MCF 10A (cell line): ENCODE data around the gene CHST11. TPM values are rescaled to one million over a fixed set of nuclear protein-coding genes. Genes with fewer than 3 reads are reported as not detected.

ENCODE experiments used
- BruUV-seq: library from RNA; stranded (reverse); fragments of 400-500 nt; replicated peaks from 2 replicates; lab custom pipeline; 2021; lab: Mats Ljungman, UMichigan
- CTCF ChIA-PET: fragments of 300-600 bp; sonication (Branson Sonifier 250); formaldehyde crosslinking; extraction: SDS; loops from one replicate; lab custom pipeline; 2021; ENCODE audit warnings: antibody characterized with exemption, inconsistent platforms; lab: Yijun Ruan, JAX
- POLR2A ChIA-PET: fragments of 300-600, 350-650 bp; sonication (Branson Sonifier 250); formaldehyde crosslinking; extraction: SDS; loops from one replicate; lab custom pipeline; 2020; ENCODE audit warnings: antibody characterized with exemption, inconsistent platforms; lab: Yijun Ruan, JAX
- DNase-seq: peaks from one replicate; pipeline ENCODE4 v3.0.0-alpha.2; 2018; ENCODE audit not compliant: unreplicated experiment
- H3K27ac Mint-ChIP-seq: one replicate; pipeline ENCODE4 v1.8.0; 2022; ENCODE audit warnings: mild to moderate bottlenecking, low read depth, mixed read lengths; ENCODE audit not compliant: unreplicated experiment
- H3K27me3 Mint-ChIP-seq: one replicate; pipeline ENCODE4 v1.8.0; 2022; ENCODE audit warnings: mixed read lengths; ENCODE audit not compliant: insufficient read depth, unreplicated experiment
- H3K36me3 Mint-ChIP-seq: one replicate; pipeline ENCODE4 v1.8.0; 2022; ENCODE audit warnings: mild to moderate bottlenecking, moderate library complexity, mixed read lengths; ENCODE audit not compliant: insufficient read depth, unreplicated experiment
- H3K4me1 Mint-ChIP-seq: one replicate; pipeline ENCODE4 v1.8.0; 2022; ENCODE audit warnings: mixed read lengths; ENCODE audit not compliant: insufficient read depth, unreplicated experiment
- H3K4me3 Mint-ChIP-seq: one replicate; pipeline ENCODE4 v1.8.0; 2022; ENCODE audit warnings: mild to moderate bottlenecking, moderate library complexity, mixed read lengths; ENCODE audit not compliant: unreplicated experiment
- H3K9me3 Mint-ChIP-seq: one replicate; pipeline ENCODE4 v1.8.0; 2022; ENCODE audit warnings: mixed read lengths; ENCODE audit not compliant: unreplicated experiment
- CTCF ChIP-seq: fragments of 200-600 bp; IDR thresholded peaks from one replicate; pipeline ENCODE4 v1.8.0; 2022; ENCODE audit warnings: antibody characterized with exemption, mild to moderate bottlenecking; ENCODE audit not compliant: unreplicated experiment
- intact Hi-C: fragments of 100-400 bp; cut with micrococcal nuclease; formaldehyde crosslinking; loops from 2 replicates; pipeline ENCODE4 v1.14.1; 2022
- total RNA-seq: library from RNA; stranded (reverse); gene quantifications from 2 replicates; pipeline ENCODE4 v1.2.3, GENCODE V29; 2022

The CHST11 gene
- total RNA-seq, 1 experiment from 2014 or later: 5.3 TPM

- ChIA-PET POLR2A (interaction anchor here (0.7 to 1.2 kb wide), 3 partner anchors 58 to 1162 kb away, joined by 3 to 4 read pairs (median 3); no protein-coding TSS in a partner anchor), CTCF (interaction anchor here (0.5 to 1.0 kb wide), 3 partner anchors 18 to 412 kb away, joined by 3 to 4 read pairs (median 3); no protein-coding TSS in a partner anchor)
- no peaks in the 10 kb centered on the region for H3K27me3 Mint-ChIP-seq
- H3K27ac Mint-ChIP-seq: no peak overlapping the region
- H3K4me3 Mint-ChIP-seq: no peak overlapping the region
- H3K4me1 Mint-ChIP-seq: no peaks in the 10 kb centered on the region
- intact Hi-C loops: no loop called here
- no peaks in the 10 kb centered on the region for H3K9me3 Mint-ChIP-seq
- BruUV-seq: no TSS peak
- TF ChIP-seq CTCF: no peak
- H3K36me3 Mint-ChIP-seq: no peaks in the 10 kb centered on the region
- DNase-seq: no peak
Observed at GRCh38 chr12:104546575-104546974, 89.8 kb downstream of the CHST11 start.

GRCh38 chr12:104547235-104547634 lies 90.5 kb downstream of the CHST11 start:
- BruUV-seq: no TSS peak
- no peaks in the 10 kb centered on the region for H3K27me3 Mint-ChIP-seq
- no peak overlapping the region for H3K27ac Mint-ChIP-seq
- POLR2A ChIA-PET: interaction anchor here (0.6 to 0.7 kb wide), 2 partner anchors 41 to 1162 kb away, joined by 3 to 6 read pairs; no protein-coding TSS in a partner anchor
- no peak overlapping the region for H3K4me3 Mint-ChIP-seq
- TF ChIP-seq CTCF: no peak
- no peaks in the 10 kb centered on the region for H3K36me3 Mint-ChIP-seq
- no peaks in the 10 kb centered on the region for H3K9me3 Mint-ChIP-seq
- DNase-seq: no peak
- no peaks in the 10 kb centered on the region for H3K4me1 Mint-ChIP-seq
- intact Hi-C loops: no loop called here
- CTCF ChIA-PET: no interaction called here

- no TSS peak for BruUV-seq
- CTCF ChIA-PET: interaction anchor here (0.6 kb wide), 1 partner anchor 13 kb away, joined by 4 read pairs; no protein-coding TSS in a partner anchor
- no peaks in the 10 kb centered on the region for H3K9me3 Mint-ChIP-seq
- no peak for TF ChIP-seq CTCF
- intact Hi-C loops: no loop called here
- no peaks in the 10 kb centered on the region for H3K27me3 Mint-ChIP-seq
- POLR2A ChIA-PET: interaction anchor here (0.7 kb wide), 1 partner anchor 44 kb away, joined by 4 read pairs; no protein-coding TSS in a partner anchor
- H3K4me3 Mint-ChIP-seq: no peak overlapping the region
- H3K36me3 Mint-ChIP-seq: no peaks in the 10 kb centered on the region
- DNase-seq: peak; percentile 39
- no peaks in the 10 kb centered on the region for H3K4me1 Mint-ChIP-seq
- H3K27ac Mint-ChIP-seq: no peak overlapping the region
Observed at GRCh38 chr12:104549815-104550480, 93.2 kb downstream of the CHST11 start.

- no peak for TF ChIP-seq CTCF
- CTCF ChIA-PET: no interaction called here
- intact Hi-C loops: no loop called here
- no peak for DNase-seq
- no peak overlapping the region for H3K4me3 Mint-ChIP-seq
- no peaks in the 10 kb centered on the region for H3K27me3 Mint-ChIP-seq
- H3K9me3 Mint-ChIP-seq: no peaks in the 10 kb centered on the region
- POLR2A ChIA-PET: interaction anchor here (0.7 kb wide), 1 partner anchor 26 kb away, joined by 3 read pairs; no protein-coding TSS in a partner anchor
- H3K27ac Mint-ChIP-seq: peak overlapping the region; percentile 30
- H3K36me3 Mint-ChIP-seq: no peaks in the 10 kb centered on the region
- BruUV-seq: no TSS peak
- peaks cover 4% of the 10 kb centered on the region for H3K4me1 Mint-ChIP-seq
Observed at GRCh38 chr12:104551313-104551931, 94.7 kb downstream of the CHST11 start.
